Effector memory CD4-positive, alpha-beta T cell (primary cell): ENCODE measurements around the gene CRHR2.

Source experiments
- DNase-seq, 3 donors: peaks; one replicate each; pipeline ENCODE4 v3.0.0-alpha.2; 2020
- H3K27ac ChIP-seq: 2 replicates; pipeline ENCODE4 v1.7.0; 2013; ENCODE audit warnings: mild to moderate bottlenecking, low read length, moderate library complexity; ENCODE audit not compliant: insufficient read depth, poor library complexity, severe bottlenecking
- H3K27me3 ChIP-seq: replicated peaks from 2 replicates; pipeline ENCODE4 v1.7.0; 2013; ENCODE audit warnings: mild to moderate bottlenecking, low read length; ENCODE audit not compliant: insufficient read depth, control insufficient read depth, poor library complexity, severe bottlenecking
- H3K36me3 ChIP-seq: 2 replicates; pipeline ENCODE4 v1.7.0; 2013; ENCODE audit warnings: mild to moderate bottlenecking, low read length, moderate library complexity; ENCODE audit not compliant: control insufficient read depth, insufficient read depth
- H3K4me1 ChIP-seq: 2 replicates; pipeline ENCODE4 v1.7.0; 2013; ENCODE audit warnings: low read length, mild to moderate bottlenecking; ENCODE audit not compliant: control insufficient read depth, insufficient read depth, poor library complexity, severe bottlenecking
- H3K4me3 ChIP-seq: 2 replicates; pipeline ENCODE4 v1.7.0; 2013; ENCODE audit warnings: low read length, low read depth, mild to moderate bottlenecking; ENCODE audit not compliant: insufficient read depth, poor library complexity, severe bottlenecking
- H3K9me3 ChIP-seq: 2 replicates; pipeline ENCODE4 v1.7.0; 2013; ENCODE audit warnings: mild to moderate bottlenecking, low read length, moderate library complexity; ENCODE audit not compliant: control insufficient read depth

Gene CRHR2

GRCh38 chr7:30634193-30634626, 48.0 kb downstream of the CRHR2 start:
- no peak for DNase-seq
- no peaks in the 10 kb centered on the region for H3K9me3 ChIP-seq
- H3K27ac ChIP-seq: no peak overlapping the region
- H3K27me3 ChIP-seq: no peaks in the 10 kb centered on the region
- peaks cover 55% of the 10 kb centered on the region for H3K36me3 ChIP-seq
- H3K4me1 ChIP-seq: no peaks in the 10 kb centered on the region
- H3K4me3 ChIP-seq: no peak overlapping the region

DNA sequence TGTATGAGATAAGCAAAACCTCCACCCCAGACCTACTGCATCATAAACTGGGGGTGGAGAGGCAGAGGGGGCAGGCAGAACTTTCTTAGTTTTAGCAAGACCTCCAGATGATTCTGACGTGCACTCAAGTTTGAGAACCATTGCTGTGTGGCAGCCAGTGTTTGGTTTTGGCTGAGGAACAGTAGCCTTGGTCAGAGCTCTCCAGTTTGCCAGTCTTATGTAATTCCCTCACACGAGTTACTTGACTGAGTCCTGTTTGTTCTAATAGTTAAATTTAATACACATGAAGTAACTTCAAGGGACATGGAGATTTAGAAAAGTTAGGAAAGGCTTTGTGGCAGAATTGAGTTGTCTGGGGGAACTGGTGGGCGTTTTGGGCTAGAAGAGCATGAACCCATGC, 49.0 kb downstream of the CRHR2 start:
- Histone ChIP-seq H3K27ac (no peak overlapping the region), H3K9me3 (no peaks in the 10 kb centered on the region), H3K36me3 (peaks cover 63% of the 10 kb centered on the region), H3K4me3 (no peak overlapping the region), H3K27me3 (no peaks in the 10 kb centered on the region), H3K4me1 (no peaks in the 10 kb centered on the region)
- no peak for DNase-seq

DNA sequence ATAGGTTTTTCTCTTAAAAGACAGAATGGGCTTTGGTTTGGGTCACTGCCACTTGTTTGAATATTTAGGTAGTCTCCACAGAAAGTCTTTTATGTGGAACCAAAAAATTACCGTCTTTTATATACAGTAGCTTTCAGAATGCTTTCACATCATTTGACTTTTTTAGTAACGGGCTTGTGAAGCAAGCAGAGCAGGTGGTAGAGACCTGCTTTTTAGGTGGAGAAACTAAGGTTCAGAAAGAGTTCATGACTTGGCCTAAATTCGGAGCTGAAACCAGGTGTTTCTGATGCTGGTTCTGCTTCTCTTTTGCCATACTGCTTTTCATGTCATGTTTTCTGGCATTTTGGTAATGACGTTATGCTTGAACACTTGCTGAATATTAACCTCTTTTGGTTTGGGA, 51.3 kb downstream of the CRHR2 start:
- H3K36me3 ChIP-seq: peaks cover 70% of the 10 kb centered on the region
- H3K27ac ChIP-seq: no peak overlapping the region
- no peaks in the 10 kb centered on the region for H3K27me3 ChIP-seq
- H3K9me3 ChIP-seq: no peaks in the 10 kb centered on the region
- no peak overlapping the region for H3K4me3 ChIP-seq
- no peaks in the 10 kb centered on the region for H3K4me1 ChIP-seq
- no peak for DNase-seq

- H3K27ac ChIP-seq: no peak overlapping the region
- H3K9me3 ChIP-seq: no peaks in the 10 kb centered on the region
- peaks cover 62% of the 10 kb centered on the region for H3K36me3 ChIP-seq
- no peaks in the 10 kb centered on the region for H3K4me1 ChIP-seq
- no peak for DNase-seq
- no peak overlapping the region for H3K4me3 ChIP-seq
- no peaks in the 10 kb centered on the region for H3K27me3 ChIP-seq
These were observed 55.2 kb downstream of the CRHR2 start for GRCh38 chr7:30627026-30627425.

- Histone ChIP-seq H3K27ac (no peak overlapping the region), H3K27me3 (no peaks in the 10 kb centered on the region), H3K36me3 (peaks cover 67% of the 10 kb centered on the region), H3K4me1 (no peaks in the 10 kb centered on the region), H3K4me3 (no peak overlapping the region), H3K9me3 (no peaks in the 10 kb centered on the region)
- DNase-seq: no peak
These were observed 57.0 kb downstream of the CRHR2 start for GRCh38 chr7:30625283-30625682.

DNA sequence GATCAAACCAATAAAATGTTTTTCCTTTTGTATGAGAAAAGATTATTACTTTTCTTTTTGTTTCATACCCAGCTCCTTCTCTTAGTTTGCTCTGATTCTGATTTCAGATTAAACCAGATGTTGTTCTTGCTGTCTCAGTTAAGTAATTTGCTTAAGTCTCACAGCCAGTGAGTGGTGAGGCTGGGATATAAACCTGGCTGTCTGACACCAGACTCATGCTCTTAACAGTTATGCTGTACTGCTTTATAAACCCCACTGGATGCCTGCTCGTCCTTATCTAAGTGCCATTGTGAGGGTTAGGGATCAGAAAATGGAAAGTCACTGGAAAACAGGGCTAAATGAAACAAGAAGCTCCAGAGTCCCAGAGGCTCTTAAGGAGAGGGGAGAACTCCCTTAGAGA, 63.3 kb downstream of the CRHR2 start:
- no peak for DNase-seq
- Histone ChIP-seq H3K36me3 (peaks cover 73% of the 10 kb centered on the region), H3K9me3 (no peaks in the 10 kb centered on the region), H3K4me3 (no peak overlapping the region), H3K27ac (no peak overlapping the region), H3K27me3 (no peaks in the 10 kb centered on the region), H3K4me1 (no peaks in the 10 kb centered on the region)

- Histone ChIP-seq H3K9me3 (no peaks in the 10 kb centered on the region), H3K27me3 (no peaks in the 10 kb centered on the region), H3K27ac (no peak overlapping the region), H3K4me1 (no peaks in the 10 kb centered on the region), H3K36me3 (peaks cover 73% of the 10 kb centered on the region), H3K4me3 (no peak overlapping the region)
- DNase-seq: no peak
These were observed 64.1 kb downstream of the CRHR2 start for GRCh38 chr7:30618080-30618676.

DNA sequence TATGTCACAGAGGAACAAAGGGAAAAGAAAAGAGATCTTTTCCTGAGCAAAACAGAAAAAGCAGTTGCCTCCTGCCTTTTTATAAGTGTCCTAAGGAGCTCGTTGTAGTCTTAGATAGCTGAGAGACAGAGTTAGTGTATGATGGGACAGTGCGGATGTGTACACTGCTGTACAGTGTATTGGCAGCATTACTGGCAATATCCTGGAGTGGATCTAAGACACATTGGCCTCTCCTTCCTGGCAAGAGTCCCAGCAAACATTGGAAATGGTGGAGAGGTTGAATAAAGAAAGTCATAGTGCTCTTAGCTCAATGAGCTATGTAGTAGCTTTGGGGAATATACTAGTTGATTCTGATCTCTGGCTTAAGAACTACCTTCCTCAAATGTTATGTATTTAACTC, 64.9 kb downstream of the CRHR2 start:
- no peak overlapping the region for H3K27ac ChIP-seq
- DNase-seq: no peak
- H3K4me3 ChIP-seq: no peak overlapping the region
- H3K36me3 ChIP-seq: peaks cover 78% of the 10 kb centered on the region
- no peaks in the 10 kb centered on the region for H3K4me1 ChIP-seq
- H3K27me3 ChIP-seq: no peaks in the 10 kb centered on the region
- no peaks in the 10 kb centered on the region for H3K9me3 ChIP-seq

GRCh38 chr7:30616318-30616717, 65.9 kb downstream of the CRHR2 start:
- Histone ChIP-seq H3K36me3 (peaks cover 67% of the 10 kb centered on the region), H3K9me3 (no peaks in the 10 kb centered on the region), H3K27ac (no peak overlapping the region), H3K4me3 (no peak overlapping the region), H3K4me1 (no peaks in the 10 kb centered on the region), H3K27me3 (no peaks in the 10 kb centered on the region)
- DNase-seq: no peak

DNA sequence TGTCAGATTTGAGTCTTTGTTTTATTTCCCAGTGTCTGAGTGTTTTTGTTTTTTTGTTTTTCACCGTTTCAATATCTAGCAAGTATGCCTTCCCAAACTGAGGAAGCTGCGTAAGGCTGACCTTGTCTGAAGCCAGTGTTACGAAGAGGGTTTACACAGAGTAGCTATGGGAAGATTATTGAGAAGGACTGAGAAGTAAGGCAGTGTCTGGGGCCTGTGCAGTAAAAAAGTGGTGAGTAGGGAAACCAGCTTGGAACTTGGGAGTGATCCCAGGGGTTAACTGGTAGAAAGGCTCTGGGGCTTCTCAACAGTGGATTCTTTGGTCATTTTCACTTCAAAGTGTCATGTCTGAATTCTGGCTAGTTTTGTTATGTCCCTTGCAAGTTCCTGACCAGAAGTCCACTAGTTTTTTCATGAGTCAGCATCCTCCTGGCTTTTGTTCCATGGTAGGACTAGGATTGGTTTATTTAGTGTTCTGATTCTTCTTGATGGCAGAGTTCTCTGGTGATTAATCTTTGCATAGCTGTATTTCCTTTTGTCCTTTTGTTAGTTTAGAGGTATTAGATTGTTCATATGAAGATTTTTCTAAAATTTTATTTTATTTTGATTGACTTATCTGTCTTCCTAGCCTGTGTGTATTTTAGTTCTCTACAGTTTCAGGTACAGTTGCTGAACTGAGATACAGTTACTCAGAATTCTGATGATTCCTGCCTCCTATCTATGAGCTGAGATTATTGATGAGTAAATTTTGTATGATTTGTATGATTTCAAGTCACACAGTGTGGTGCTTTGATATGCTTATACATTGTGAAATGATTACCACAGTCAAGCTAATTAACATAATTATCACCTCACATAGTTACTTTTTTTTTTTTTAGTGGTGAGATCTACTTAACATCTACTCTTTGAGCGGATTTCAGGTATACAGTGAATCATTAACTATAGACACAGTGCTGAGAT, 68.6 kb downstream of the CRHR2 start:
- no peak overlapping the region for H3K27ac ChIP-seq
- H3K4me1 ChIP-seq: no peaks in the 10 kb centered on the region
- H3K27me3 ChIP-seq: no peaks in the 10 kb centered on the region
- no peaks in the 10 kb centered on the region for H3K9me3 ChIP-seq
- DNase-seq: no peak
- peaks cover 71% of the 10 kb centered on the region for H3K36me3 ChIP-seq
- no peak overlapping the region for H3K4me3 ChIP-seq
